Measurements from ENCODE around the gene PABPC3.

DNA sequence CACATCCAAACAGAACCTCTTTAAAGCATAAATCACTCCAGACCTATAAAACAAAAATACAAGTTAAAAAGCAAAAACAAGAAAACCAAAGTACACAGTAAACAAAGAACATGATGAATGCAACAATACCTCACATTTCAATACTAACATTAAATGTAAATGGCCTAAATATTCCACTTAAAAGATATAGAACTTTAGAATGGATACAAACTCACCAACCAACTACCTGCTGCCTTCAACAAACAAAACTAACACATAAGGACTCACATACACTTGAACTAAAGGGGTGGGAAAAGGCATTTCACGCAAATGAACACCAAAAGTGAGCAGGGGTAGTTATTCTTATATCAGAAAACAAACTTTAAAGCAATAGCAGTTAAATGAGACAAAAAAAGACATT is 44.9 kb upstream of the PABPC3 start:
- no peak for TF ChIP-seq POLR2AphosphoS5 (IDR thresholded peaks at IDR 0.05; ENCODE audit: borderline replicate concordance, low read depth, low read length)
- TF ChIP-seq EZH2 (IDR thresholded peaks at IDR 0.05) = no peak
- no peak for TF ChIP-seq FOXP2 (optimal IDR thresholded peaks at IDR 0.05; ENCODE audit: control extremely low read depth, extremely low read length, insufficient read depth)
